Nephron progenitor cell (in vitro differentiated cells): ENCODE measurements around the gene COL4A1.
A peak's percentile ranks its signal among the peaks of the same experiment; 100 is the strongest.

Experiments
- DNase-seq: peaks from one replicate; pipeline ENCODE4 v3.0.0; 2021
- H3K27ac Mint-ChIP-seq: 2 replicates; pipeline ENCODE4 v1.8.0; 2021; ENCODE audit warnings: mild to moderate bottlenecking, moderate library complexity, mixed read lengths
- H3K27me3 Mint-ChIP-seq: 2 replicates; pipeline ENCODE4 v1.8.0; 2021; ENCODE audit warnings: mild to moderate bottlenecking, low read depth, mixed read lengths; ENCODE audit not compliant: poor library complexity
- H3K36me3 Mint-ChIP-seq: 2 replicates; pipeline ENCODE4 v1.8.0; 2021; ENCODE audit warnings: low read depth, mixed read lengths
- H3K4me1 Mint-ChIP-seq: 2 replicates; pipeline ENCODE4 v1.8.0; 2021; ENCODE audit warnings: mixed read lengths
- H3K4me3 Mint-ChIP-seq: 2 replicates; pipeline ENCODE4 v1.8.0; 2021; ENCODE audit warnings: mild to moderate bottlenecking, moderate library complexity, mixed read lengths
- H3K9me3 Mint-ChIP-seq: 2 replicates; pipeline ENCODE4 v1.8.0; 2021; ENCODE audit warnings: mild to moderate bottlenecking, moderate library complexity, mixed read lengths
- CTCF ChIP-seq: fragments of 200-600 bp; sonication (generic); IDR thresholded peaks from 2 replicates; pipeline ENCODE4 v1.5.0; 2021; ENCODE audit warnings: antibody characterized with exemption

Gene COL4A1

DNA sequence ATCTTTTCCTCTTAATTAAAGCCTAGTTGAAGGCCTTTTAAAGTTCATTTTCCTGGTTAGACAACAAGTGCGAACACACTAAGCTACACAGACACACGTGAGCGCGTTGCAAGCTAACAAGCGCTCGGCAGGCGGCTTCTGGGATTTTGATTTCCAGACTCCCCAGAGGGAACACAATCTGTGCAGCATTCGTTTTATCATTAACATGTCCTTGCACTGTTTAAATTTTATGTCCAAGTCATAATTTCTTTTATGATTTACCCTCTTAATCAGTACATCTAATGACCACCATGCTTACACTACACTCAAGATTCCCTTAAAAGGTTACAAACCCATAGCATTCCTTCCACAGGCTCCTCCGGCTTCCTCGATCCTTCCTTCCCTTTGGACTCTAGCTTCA lies 16.8 kb downstream of the COL4A1 start:
- peaks cover 2% of the 10 kb centered on the region for H3K27me3 Mint-ChIP-seq
- TF ChIP-seq CTCF = no peak
- peaks cover 65% of the 10 kb centered on the region for H3K36me3 Mint-ChIP-seq
- no peak for DNase-seq
- no peaks in the 10 kb centered on the region for H3K9me3 Mint-ChIP-seq
- H3K4me1 Mint-ChIP-seq = peaks cover 14% of the 10 kb centered on the region
- no peak overlapping the region for H3K4me3 Mint-ChIP-seq
- H3K27ac Mint-ChIP-seq = no peak overlapping the region

DNA sequence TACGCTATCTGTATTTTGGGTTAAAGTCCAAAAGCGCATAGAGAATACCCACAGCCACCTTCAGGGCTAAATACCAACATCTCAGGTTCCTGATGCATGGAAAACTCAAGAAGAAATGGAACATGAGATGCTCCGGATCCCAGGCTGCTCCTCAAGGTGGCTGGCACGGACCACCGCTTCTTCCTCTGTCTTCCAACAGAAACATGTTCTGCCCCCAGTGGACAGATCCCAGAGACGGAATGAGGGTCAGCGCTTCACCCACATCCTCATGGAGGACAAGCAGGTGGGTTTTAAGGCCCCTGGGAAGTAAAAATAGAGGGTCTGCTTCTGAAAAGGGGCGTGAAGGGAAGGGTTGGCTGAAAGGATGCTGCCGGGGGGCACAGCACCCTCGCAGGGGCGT lies 17.3 kb downstream of the COL4A1 start:
- peaks cover 2% of the 10 kb centered on the region for H3K27me3 Mint-ChIP-seq
- no peak for TF ChIP-seq CTCF
- peaks cover 68% of the 10 kb centered on the region for H3K36me3 Mint-ChIP-seq
- no peak for DNase-seq
- H3K9me3 Mint-ChIP-seq = no peaks in the 10 kb centered on the region
- H3K27ac Mint-ChIP-seq = no peak overlapping the region
- H3K4me1 Mint-ChIP-seq = peaks cover 14% of the 10 kb centered on the region
- H3K4me3 Mint-ChIP-seq = no peak overlapping the region

GRCh38 chr13:110289174-110289573 lies 17.8 kb downstream of the COL4A1 start:
- no peak for TF ChIP-seq CTCF
- peaks cover 14% of the 10 kb centered on the region for H3K4me1 Mint-ChIP-seq
- H3K9me3 Mint-ChIP-seq = no peaks in the 10 kb centered on the region

GRCh38 chr13:110286833-110287819 lies 19.8 kb downstream of the COL4A1 start:
- Mint-ChIP-seq H3K27me3 (peaks cover 2% of the 10 kb centered on the region), H3K27ac (peak overlapping the region; percentile 19), H3K4me1 (peaks cover 14% of the 10 kb centered on the region), H3K4me3 (no peak overlapping the region), H3K36me3 (peaks cover 60% of the 10 kb centered on the region), H3K9me3 (no peaks in the 10 kb centered on the region)
- no peak for TF ChIP-seq CTCF
- DNase-seq = no peak

More at GRCh38 chr13:110289174-110289573, 17.8 kb downstream of the COL4A1 start:
- Mint-ChIP-seq H3K36me3 (peaks cover 68% of the 10 kb centered on the region), H3K27ac (no peak overlapping the region), H3K27me3 (peaks cover 2% of the 10 kb centered on the region), H3K4me3 (no peak overlapping the region)
- no peak for DNase-seq

DNA sequence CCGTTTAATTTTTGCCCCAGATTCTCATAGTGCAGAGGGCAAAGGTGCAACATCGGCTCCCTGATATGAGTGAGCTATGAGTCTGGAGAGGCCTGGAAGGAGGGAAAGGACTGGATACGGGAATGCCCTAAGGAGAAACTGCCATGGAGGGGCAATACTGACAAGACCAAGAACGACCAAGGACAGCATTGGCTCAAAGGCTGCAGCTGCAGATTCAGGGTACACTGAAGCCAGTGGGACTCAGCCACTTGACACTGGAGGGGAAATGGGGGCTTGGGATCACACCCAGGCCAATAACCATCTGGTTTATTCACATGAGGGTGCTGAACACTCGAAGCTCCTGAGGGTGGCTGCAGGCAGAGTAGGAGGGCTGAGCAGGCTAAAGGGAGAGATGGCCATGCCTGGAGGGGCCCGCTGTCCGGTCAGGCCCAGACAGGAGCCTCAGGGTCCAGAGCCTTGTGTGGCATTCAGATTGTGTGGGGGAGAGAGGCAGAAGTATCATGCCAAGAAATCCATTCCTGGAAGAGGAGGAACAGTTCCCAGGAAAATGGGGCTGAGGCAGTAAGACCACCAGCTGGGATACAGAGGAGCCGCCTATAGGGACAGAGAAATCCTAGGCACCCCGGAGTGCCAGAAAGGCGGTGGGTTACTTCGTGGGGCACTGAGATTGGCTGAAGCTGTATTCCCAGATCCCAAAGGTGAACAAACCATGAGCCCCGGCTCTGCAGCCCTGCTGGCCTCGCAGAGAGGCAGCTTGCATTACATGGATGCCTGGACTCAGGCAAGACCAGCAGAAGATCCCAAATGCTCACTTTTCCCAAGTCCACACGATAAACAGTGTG lies 20.7 kb downstream of the COL4A1 start:
- H3K9me3 Mint-ChIP-seq = no peaks in the 10 kb centered on the region
- peaks cover 7% of the 10 kb centered on the region for H3K27me3 Mint-ChIP-seq
- peak overlapping the region; percentile 25 for H3K27ac Mint-ChIP-seq
- H3K4me3 Mint-ChIP-seq = no peak overlapping the region
- no peak for TF ChIP-seq CTCF
- no peak for DNase-seq
- peaks cover 51% of the 10 kb centered on the region for H3K36me3 Mint-ChIP-seq
- H3K4me1 Mint-ChIP-seq = peaks cover 14% of the 10 kb centered on the region
